Peyer's patch (tissue), 4 donors: ENCODE measurements around the gene HYAL2.

Source experiments
- POLR2A ChIP-seq, 2 donors: fragments of 450-650 bp; IDR thresholded peaks; one replicate each; pipeline ENCODE4 v1.5.1; 2017; ENCODE audit warnings: antibody characterized with exemption in 2 of 2, mild to moderate bottlenecking in 2 of 2, moderate library complexity in 2 of 2
- TF ChIP-seq, protein P1 (sequence below), 6 experiments: fragments of 450-650 bp in 4 of 6; fragments of 200-600 bp in 2 of 6; sonication (generic) in 1 of 6; IDR thresholded peaks; one replicate each; pipeline ENCODE4 v1.5.1; 2017 to 2019; ENCODE audit warnings: antibody characterized with exemption in 6 of 6, mild to moderate bottlenecking in 3 of 6, moderate library complexity in 1 of 6

DNA sequence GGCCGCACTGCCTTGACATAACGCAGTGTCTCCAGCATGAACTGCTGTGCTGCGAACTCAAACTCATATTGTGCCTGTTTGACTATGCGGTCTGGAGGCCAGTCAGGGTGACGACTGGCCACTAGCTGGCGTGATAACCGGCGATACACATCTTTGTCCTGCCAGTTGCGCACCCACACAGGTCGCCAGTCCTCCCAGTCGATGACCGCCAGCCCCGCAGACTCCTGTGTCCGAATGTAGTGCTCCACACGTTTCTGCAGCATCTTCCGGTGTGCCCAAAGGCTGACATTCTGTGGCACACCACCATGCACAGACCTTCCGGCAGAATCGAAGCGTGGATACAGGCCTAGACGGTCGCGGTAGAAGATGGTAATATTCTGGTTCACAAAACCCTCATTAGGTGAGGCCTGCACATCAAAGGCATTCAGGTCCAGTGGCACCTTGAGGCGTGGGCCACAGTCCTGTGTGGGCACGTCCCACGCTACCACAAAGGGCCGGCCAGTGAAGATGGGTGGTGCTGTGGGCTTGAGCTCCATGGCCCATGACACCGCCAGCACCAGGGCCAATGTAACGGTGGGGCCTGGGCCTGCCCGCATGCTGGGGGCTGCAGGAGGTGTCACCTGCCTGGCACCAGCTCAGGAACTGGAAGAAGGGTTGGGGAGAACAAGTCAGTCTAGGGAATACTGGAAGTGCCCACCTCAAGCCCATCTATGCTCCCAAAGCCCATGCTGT, 2.5 kb downstream of the HYAL2 start:
- no peak for TF ChIP-seq POLR2A (IDR thresholded peaks at IDR 0.05)
- TF ChIP-seq, protein P1, sequence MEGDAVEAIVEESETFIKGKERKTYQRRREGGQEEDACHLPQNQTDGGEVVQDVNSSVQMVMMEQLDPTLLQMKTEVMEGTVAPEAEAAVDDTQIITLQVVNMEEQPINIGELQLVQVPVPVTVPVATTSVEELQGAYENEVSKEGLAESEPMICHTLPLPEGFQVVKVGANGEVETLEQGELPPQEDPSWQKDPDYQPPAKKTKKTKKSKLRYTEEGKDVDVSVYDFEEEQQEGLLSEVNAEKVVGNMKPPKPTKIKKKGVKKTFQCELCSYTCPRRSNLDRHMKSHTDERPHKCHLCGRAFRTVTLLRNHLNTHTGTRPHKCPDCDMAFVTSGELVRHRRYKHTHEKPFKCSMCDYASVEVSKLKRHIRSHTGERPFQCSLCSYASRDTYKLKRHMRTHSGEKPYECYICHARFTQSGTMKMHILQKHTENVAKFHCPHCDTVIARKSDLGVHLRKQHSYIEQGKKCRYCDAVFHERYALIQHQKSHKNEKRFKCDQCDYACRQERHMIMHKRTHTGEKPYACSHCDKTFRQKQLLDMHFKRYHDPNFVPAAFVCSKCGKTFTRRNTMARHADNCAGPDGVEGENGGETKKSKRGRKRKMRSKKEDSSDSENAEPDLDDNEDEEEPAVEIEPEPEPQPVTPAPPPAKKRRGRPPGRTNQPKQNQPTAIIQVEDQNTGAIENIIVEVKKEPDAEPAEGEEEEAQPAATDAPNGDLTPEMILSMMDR (IDR thresholded peaks at IDR 0.05) = no peak
